ENCODE results near the gene EID2B. TPM values are rescaled to one million over a fixed set of nuclear protein-coding genes. Genes with fewer than 3 reads are reported as not detected.
A peak's percentile ranks its signal among the peaks of the same experiment; 100 is the strongest.

Gene EID2B
- polyA plus RNA-seq, 2 of the 4 experiments (the other 2 are of a cell fraction): 9.3 to 10.9 TPM

DNA sequence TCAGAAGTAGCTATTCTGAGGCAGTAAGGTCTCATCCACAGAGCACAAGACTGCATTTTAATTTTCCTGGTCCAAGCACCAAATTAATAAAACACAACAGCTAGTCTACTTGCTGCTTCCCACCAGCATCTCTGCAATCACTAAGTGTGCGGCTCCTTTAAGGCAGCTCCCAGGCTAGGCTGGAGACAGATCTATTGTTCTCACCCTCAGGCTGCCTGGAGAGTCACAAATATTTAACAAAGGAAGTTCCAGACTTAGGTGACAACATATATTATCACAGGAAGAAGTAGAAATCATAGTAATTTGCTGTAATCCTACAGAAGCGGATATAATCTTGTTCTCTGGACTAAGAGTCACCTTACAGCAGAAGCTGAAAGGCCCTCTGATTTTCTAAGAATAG is 9.6 kb upstream of the EID2B start:
- CTCF ChIA-PET: interaction anchor here (0.7 to 25.5 kb wide), 18 partner anchors 9 to 1140 kb away, joined by 3 to 585 read pairs (median 12); partner anchors contain the start of genes DLL3, EID2B and FAM98C
- TF ChIP-seq NFE2L2 (conservative IDR thresholded peaks at IDR 0.05; ENCODE audit: low read length) (no peak), JUN (IDR thresholded peaks at IDR 0.05) (no peak), NPAS2 (CRISPR knock-in tag; IDR thresholded peaks at IDR 0.05; ENCODE audit: borderline replicate concordance) (no peak), ZNF302 (CRISPR knock-in tag; IDR thresholded peaks at IDR 0.05) (no peak), FOSL2 (IDR thresholded peaks at IDR 0.05) (no peak), FOSL2 (CRISPR knock-in tag; IDR thresholded peaks at IDR 0.05) (no peak), KDM1A (IDR thresholded peaks at IDR 0.05; ENCODE audit: low read depth) (no peak), POLR2AphosphoS2 (conservative IDR thresholded peaks at IDR 0.05; ENCODE audit: low read length) (no peak), KDM5A (IDR thresholded peaks at IDR 0.05) (no peak), EHMT2 (IDR thresholded peaks at IDR 0.05; ENCODE audit: low read depth) (no peak), ZSCAN20 (CRISPR knock-in tag; IDR thresholded peaks at IDR 0.05) (no peak)
- TF ChIP-seq, protein P1, sequence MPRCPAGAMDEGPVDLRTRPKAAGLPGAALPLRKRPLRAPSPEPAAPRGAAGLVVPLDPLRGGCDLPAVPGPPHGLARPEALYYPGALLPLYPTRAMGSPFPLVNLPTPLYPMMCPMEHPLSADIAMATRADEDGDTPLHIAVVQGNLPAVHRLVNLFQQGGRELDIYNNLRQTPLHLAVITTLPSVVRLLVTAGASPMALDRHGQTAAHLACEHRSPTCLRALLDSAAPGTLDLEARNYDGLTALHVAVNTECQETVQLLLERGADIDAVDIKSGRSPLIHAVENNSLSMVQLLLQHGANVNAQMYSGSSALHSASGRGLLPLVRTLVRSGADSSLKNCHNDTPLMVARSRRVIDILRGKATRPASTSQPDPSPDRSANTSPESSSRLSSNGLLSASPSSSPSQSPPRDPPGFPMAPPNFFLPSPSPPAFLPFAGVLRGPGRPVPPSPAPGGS (IDR thresholded peaks at IDR 0.05): no peak
- TF ChIP-seq, protein P2, sequence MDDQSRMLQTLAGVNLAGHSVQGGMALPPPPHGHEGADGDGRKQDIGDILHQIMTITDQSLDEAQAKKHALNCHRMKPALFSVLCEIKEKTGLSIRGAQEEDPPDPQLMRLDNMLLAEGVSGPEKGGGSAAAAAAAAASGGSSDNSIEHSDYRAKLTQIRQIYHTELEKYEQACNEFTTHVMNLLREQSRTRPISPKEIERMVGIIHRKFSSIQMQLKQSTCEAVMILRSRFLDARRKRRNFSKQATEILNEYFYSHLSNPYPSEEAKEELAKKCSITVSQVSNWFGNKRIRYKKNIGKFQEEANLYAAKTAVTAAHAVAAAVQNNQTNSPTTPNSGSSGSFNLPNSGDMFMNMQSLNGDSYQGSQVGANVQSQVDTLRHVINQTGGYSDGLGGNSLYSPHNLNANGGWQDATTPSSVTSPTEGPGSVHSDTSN (IDR thresholded peaks at IDR 0.05): no peak
- TF ChIP-seq, protein P3, sequence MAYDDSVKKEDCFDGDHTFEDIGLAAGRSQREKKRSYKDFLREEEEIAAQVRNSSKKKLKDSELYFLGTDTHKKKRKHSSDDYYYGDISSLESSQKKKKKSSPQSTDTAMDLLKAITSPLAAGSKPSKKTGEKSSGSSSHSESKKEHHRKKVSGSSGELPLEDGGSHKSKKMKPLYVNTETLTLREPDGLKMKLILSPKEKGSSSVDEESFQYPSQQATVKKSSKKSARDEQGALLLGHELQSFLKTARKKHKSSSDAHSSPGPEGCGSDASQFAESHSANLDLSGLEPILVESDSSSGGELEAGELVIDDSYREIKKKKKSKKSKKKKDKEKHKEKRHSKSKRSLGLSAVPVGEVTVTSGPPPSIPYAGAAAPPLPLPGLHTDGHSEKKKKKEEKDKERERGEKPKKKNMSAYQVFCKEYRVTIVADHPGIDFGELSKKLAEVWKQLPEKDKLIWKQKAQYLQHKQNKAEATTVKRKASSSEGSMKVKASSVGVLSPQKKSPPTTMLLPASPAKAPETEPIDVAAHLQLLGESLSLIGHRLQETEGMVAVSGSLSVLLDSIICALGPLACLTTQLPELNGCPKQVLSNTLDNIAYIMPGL (CRISPR knock-in tag; IDR thresholded peaks at IDR 0.05; ENCODE audit: borderline replicate concordance): no peak
- TF ChIP-seq, protein P4, sequence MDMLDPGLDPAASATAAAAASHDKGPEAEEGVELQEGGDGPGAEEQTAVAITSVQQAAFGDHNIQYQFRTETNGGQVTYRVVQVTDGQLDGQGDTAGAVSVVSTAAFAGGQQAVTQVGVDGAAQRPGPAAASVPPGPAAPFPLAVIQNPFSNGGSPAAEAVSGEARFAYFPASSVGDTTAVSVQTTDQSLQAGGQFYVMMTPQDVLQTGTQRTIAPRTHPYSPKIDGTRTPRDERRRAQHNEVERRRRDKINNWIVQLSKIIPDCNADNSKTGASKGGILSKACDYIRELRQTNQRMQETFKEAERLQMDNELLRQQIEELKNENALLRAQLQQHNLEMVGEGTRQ (IDR thresholded peaks at IDR 0.05): no peak
- no peak overlapping the region for H3K4me3 ChIP-seq
- H3K9me3 ChIP-seq: no peaks in the 10 kb centered on the region
- DNase-seq (ENCODE audit: low read depth in 1 of 2, low spot score in 1 of 2) (no peak), FAIRE-seq (peak; percentile 49), ATAC-seq (no peak)
- POLR2A ChIA-PET: interaction anchor here (1.0 to 1.7 kb wide), 2 partner anchors 97 to 106 kb away, joined by 3 to 8 read pairs; partner anchors contain the start of genes RPS16 and SUPT5H
- peaks cover 15% of the 10 kb centered on the region for H3K4me1 ChIP-seq
- no peak overlapping the region for H3K27ac ChIP-seq
- 58% methylated on average over 2 of the region's 2 CpGs for WGBS (ENCODE audit: missing lambda C conversion rate)
- H3K4me2 ChIP-seq: no peak overlapping the region

DNA sequence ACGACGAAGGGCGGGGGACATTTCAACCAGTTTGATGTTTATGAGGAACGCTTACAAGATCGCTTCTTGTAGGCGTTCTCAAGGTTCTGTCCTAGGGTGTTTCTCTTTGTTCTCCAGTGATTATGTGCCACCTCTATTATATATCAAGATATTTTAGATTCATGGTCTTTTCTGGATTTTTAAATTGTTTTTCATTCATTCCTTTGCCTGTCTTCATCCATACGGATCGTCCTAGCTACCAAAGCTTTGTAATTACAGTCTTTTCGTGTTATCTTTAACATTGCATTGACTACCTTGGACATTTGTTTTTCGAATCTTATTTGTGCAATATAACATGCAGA is 7.7 kb upstream of the EID2B start:
- ATAC-seq: peak; percentile 17 to 29; a peak in 4 of 6 replicates
- WGBS (ENCODE audit: missing lambda C conversion rate): 12% methylated on average over 10 of the region's 10 CpGs
- H3K4me3 ChIP-seq: peak overlapping the region; percentile 20; the same call in 2 of the 3 replicates
- no peak for FAIRE-seq
- H3K27ac ChIP-seq: no peak overlapping the region
- TF ChIP-seq, protein P5, sequence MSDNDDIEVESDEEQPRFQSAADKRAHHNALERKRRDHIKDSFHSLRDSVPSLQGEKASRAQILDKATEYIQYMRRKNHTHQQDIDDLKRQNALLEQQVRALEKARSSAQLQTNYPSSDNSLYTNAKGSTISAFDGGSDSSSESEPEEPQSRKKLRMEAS (IDR thresholded peaks at IDR 0.05): no peak
- TF ChIP-seq, protein P6, sequence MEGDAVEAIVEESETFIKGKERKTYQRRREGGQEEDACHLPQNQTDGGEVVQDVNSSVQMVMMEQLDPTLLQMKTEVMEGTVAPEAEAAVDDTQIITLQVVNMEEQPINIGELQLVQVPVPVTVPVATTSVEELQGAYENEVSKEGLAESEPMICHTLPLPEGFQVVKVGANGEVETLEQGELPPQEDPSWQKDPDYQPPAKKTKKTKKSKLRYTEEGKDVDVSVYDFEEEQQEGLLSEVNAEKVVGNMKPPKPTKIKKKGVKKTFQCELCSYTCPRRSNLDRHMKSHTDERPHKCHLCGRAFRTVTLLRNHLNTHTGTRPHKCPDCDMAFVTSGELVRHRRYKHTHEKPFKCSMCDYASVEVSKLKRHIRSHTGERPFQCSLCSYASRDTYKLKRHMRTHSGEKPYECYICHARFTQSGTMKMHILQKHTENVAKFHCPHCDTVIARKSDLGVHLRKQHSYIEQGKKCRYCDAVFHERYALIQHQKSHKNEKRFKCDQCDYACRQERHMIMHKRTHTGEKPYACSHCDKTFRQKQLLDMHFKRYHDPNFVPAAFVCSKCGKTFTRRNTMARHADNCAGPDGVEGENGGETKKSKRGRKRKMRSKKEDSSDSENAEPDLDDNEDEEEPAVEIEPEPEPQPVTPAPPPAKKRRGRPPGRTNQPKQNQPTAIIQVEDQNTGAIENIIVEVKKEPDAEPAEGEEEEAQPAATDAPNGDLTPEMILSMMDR (IDR thresholded peaks at IDR 0.05): 0 out of 3 replicates have a peak, but pooled peaks have one; percentile 10
- ChIA-PET POLR2A (interaction anchor here (0.6 to 2.3 kb wide), 4 partner anchors 10 to 614 kb away, joined by 6 to 15 read pairs (median 10); partner anchors contain the start of genes RPS16 and SUPT5H), CTCF (interaction anchor here (0.6 to 25.5 kb wide), 22 partner anchors 11 to 142 kb away, joined by 3 to 585 read pairs (median 6); partner anchors contain the start of gene DLL3)
- H3K4me1 ChIP-seq: peaks cover 15% of the 10 kb centered on the region
- DNase-seq (ENCODE audit: low read depth in 1 of 2, low spot score in 1 of 2): no peak
- no peaks in the 10 kb centered on the region for H3K9me3 ChIP-seq
- peak overlapping the region; percentile 71 for H3K4me2 ChIP-seq
